ENCODE results near the gene ZNF423.

Gene ZNF423

DNA sequence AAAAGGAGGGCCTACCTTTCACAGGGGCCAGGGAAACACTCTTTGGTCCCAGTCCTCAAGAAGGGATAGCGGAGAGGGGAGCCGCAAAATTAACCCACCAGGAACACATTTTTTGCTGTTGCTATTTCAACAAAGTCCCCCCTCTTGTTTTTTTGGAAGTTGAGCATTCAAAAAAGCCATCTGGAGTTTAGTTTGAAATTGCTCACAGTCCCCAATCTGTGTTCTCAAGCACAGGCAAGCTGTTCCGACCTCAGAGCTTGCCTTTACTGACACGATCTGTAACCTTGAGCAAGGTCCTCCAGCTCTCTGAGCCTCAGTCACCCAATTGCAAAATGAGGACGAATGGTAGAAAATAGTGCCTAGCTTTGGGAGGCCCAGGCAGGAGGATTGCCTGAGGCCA lies 131.1 kb downstream of the ZNF423 start:
- no peaks in the 10 kb centered on the region for H3K4me1 ChIP-seq (ENCODE audit: control insufficient read depth, insufficient read depth, low read length)
- no peaks in the 10 kb centered on the region for H3K9me3 ChIP-seq (ENCODE audit: control insufficient read depth, insufficient read depth, low read length)
- H3K36me3 ChIP-seq (ENCODE audit: control insufficient read depth, insufficient read depth, low read length): peaks cover under 1% of the 10 kb centered on the region
- H3K9ac ChIP-seq (ENCODE audit: low read depth, low read length): no peak overlapping the region
- H3K27me3 ChIP-seq (ENCODE audit: control insufficient read depth, insufficient read depth, low read length): no peaks in the 10 kb centered on the region
- no peak overlapping the region for H3K4me3 ChIP-seq (ENCODE audit: low read depth, low read length)

DNA sequence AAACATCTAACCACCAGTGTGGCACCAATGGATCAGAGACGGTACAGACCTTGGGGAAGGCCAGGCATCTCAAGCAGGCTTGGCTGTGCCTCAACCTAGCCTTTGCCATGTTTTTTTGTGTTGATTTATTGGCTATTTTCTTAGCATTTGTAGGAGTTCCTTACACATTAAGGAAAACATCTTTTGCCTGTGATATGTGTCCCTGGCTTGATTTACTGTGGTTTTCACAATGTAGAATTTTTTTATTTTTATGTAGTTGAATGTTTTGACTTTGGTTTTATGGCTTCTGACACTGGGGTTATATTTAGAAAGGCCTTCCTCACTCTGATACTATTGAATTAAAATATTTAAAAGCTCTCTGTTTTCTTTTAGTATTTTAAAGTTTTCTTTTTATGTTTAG lies 132.6 kb downstream of the ZNF423 start:
- no peaks in the 10 kb centered on the region for H3K36me3 ChIP-seq (ENCODE audit: control insufficient read depth, insufficient read depth, low read length)
- no peaks in the 10 kb centered on the region for H3K27me3 ChIP-seq (ENCODE audit: control insufficient read depth, insufficient read depth, low read length)
- no peak overlapping the region for H3K9ac ChIP-seq (ENCODE audit: low read depth, low read length)

DNA sequence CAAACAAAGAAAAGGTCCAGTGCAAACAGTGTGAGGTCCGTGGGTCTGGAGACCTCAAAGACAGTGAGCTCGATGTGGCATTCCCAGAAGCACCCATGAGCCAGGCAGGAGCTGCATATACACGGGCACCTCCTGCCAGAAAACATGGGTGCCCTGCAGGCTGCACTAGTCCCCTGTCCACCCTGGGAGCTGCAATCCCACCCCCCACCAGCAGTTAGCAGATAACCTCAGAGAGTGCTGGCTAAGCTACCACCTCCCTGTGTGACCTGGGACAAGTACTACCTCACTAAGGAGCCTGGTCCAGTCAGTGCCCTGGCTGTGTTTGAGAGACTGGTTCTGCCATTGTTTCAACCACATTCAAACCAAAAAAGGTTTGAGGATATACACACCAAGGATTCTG lies 135.7 kb downstream of the ZNF423 start:
- no peaks in the 10 kb centered on the region for H3K4me1 ChIP-seq (ENCODE audit: control insufficient read depth, insufficient read depth, low read length)
- peaks cover 2% of the 10 kb centered on the region for H3K36me3 ChIP-seq (ENCODE audit: control insufficient read depth, insufficient read depth, low read length)
- no peaks in the 10 kb centered on the region for H3K27me3 ChIP-seq (ENCODE audit: control insufficient read depth, insufficient read depth, low read length)
- no peak overlapping the region for H3K4me3 ChIP-seq (ENCODE audit: low read depth, low read length)
- H3K9me3 ChIP-seq (ENCODE audit: control insufficient read depth, insufficient read depth, low read length): no peaks in the 10 kb centered on the region
- no peak overlapping the region for H3K9ac ChIP-seq (ENCODE audit: low read depth, low read length)

More for the DNA sequence above, 132.6 kb downstream of the ZNF423 start:
- no peaks in the 10 kb centered on the region for H3K9me3 ChIP-seq (ENCODE audit: control insufficient read depth, insufficient read depth, low read length)
- no peaks in the 10 kb centered on the region for H3K4me1 ChIP-seq (ENCODE audit: control insufficient read depth, insufficient read depth, low read length)
- H3K4me3 ChIP-seq (ENCODE audit: low read depth, low read length): no peak overlapping the region

DNA sequence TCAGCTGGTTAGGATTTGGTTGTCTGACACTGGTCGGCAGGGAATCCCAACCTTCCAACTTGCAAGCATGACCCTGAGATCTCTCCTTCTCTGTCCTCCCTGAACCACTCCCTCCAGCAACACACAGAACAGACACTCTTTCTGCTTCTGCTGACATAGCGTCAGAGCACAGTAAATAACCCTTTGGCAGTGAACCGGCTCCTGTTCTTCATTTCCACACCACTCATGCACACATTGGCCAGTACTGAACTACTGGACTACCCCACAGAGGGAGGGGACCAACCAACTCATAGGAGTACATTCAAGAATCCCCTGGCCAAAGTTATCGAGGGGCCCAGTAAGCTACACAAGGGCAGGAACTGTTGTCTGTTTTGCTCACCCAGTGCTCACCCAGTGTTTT lies 138.2 kb downstream of the ZNF423 start:
- Histone ChIP-seq H3K4me3 (ENCODE audit: low read depth, low read length) (no peak overlapping the region), H3K36me3 (ENCODE audit: control insufficient read depth, insufficient read depth, low read length) (peaks cover 2% of the 10 kb centered on the region), H3K27me3 (ENCODE audit: control insufficient read depth, insufficient read depth, low read length) (no peaks in the 10 kb centered on the region), H3K9me3 (ENCODE audit: control insufficient read depth, insufficient read depth, low read length) (no peaks in the 10 kb centered on the region), H3K4me1 (ENCODE audit: control insufficient read depth, insufficient read depth, low read length) (no peaks in the 10 kb centered on the region), H3K9ac (ENCODE audit: low read depth, low read length) (no peak overlapping the region)

DNA sequence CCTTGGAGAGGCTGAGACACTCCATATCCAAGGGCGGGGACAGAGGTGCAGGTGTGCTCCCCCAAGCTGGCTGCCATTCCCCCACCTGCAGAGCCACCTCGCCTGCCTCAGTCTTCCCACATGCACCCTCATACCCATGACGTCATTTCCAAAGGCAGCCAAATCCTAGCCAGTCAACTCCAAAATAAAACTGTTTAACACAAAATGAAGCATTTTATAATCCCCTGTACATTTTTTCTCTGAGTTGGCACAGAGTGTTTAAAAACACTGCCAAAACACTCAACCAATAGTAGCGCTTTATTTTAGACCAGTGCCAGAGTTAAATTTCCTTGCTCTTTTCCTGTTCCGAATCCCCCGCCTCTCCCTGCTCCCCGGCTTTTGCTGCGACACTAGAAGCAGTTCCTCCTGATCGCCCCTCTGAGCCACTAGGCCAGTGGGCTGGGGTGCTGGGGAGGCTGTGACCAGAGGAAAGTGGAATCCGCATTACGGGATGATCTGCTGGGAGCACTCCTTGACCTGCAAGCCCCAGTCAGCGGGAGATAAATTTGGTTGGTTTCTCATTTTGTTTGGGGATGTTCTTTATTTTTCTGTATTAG lies 139.5 kb downstream of the ZNF423 start:
- Histone ChIP-seq H3K4me3 (ENCODE audit: low read depth, low read length) (no peak overlapping the region), H3K9ac (ENCODE audit: low read depth, low read length) (no peak overlapping the region), H3K4me1 (ENCODE audit: control insufficient read depth, insufficient read depth, low read length) (no peaks in the 10 kb centered on the region), H3K27me3 (ENCODE audit: control insufficient read depth, insufficient read depth, low read length) (no peaks in the 10 kb centered on the region), H3K36me3 (ENCODE audit: control insufficient read depth, insufficient read depth, low read length) (peaks cover 2% of the 10 kb centered on the region), H3K9me3 (ENCODE audit: control insufficient read depth, insufficient read depth, low read length) (no peaks in the 10 kb centered on the region)

DNA sequence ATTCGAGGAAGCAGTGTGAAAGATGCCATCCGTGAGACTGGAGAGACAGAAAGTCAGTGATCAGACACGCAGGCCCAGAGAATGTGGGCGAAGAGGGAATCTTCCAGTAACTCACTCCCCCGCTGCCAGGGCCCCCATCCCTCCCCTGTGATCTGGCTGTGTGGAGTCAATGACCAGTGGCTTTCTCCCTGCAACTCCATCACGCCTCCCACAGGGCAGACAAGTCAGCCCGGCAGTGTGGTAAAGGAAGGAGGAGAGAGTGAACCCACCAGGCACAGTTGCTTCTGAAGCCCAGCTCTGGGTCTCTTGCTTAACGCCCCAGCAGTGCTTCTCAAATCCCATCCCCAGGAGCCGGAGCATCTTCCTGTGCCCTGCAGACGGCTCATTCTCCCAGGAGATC lies 142.1 kb downstream of the ZNF423 start:
- Histone ChIP-seq H3K9me3 (ENCODE audit: control insufficient read depth, insufficient read depth, low read length) (no peaks in the 10 kb centered on the region), H3K36me3 (ENCODE audit: control insufficient read depth, insufficient read depth, low read length) (peaks cover 2% of the 10 kb centered on the region), H3K9ac (ENCODE audit: low read depth, low read length) (no peak overlapping the region), H3K4me1 (ENCODE audit: control insufficient read depth, insufficient read depth, low read length) (no peaks in the 10 kb centered on the region), H3K4me3 (ENCODE audit: low read depth, low read length) (no peak overlapping the region), H3K27me3 (ENCODE audit: control insufficient read depth, insufficient read depth, low read length) (no peaks in the 10 kb centered on the region)

DNA sequence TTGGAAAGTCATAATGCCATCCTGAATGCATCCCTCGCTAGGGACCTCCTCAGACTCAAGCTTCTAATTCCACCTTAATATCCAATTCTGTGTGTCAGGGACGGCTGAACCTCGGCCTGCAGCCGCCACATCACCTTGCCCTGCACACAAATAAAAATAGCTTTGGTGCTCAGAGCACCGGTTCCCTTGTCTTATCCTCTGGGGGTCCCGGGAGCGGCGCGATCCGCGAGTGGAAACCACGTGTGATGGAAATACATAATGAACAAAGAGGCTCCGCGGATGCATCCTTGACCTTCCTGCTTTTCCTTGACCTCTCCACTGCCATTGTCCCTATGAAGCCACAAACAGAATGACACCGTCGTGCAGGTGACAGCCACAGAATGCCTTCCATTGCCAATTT lies 143.4 kb downstream of the ZNF423 start:
- H3K9ac ChIP-seq (ENCODE audit: low read depth, low read length): no peak overlapping the region
- no peak overlapping the region for H3K4me3 ChIP-seq (ENCODE audit: low read depth, low read length)
- H3K36me3 ChIP-seq (ENCODE audit: control insufficient read depth, insufficient read depth, low read length): peaks cover 2% of the 10 kb centered on the region
- no peaks in the 10 kb centered on the region for H3K4me1 ChIP-seq (ENCODE audit: control insufficient read depth, insufficient read depth, low read length)
- no peaks in the 10 kb centered on the region for H3K9me3 ChIP-seq (ENCODE audit: control insufficient read depth, insufficient read depth, low read length)
- H3K27me3 ChIP-seq (ENCODE audit: control insufficient read depth, insufficient read depth, low read length): no peaks in the 10 kb centered on the region

DNA sequence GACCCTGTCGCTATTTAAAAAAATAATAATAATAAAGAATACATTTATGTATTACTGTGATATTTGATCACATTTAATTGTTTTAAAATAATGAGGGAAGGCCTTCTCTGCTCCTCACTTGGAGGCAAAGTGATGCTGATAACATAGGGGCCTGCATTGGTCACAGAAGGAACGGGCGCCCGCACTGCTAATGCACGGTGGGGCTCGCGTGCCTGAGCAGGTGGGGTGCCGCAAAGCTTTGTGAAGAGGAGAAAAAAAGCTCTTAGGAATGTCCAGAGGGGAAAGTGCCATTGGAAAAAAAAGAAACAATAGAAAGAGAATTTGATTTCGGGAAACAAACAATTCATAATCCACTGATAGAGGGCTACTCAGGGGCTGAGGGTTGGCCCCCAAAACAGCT lies 143.8 kb downstream of the ZNF423 start:
- H3K36me3 ChIP-seq (ENCODE audit: control insufficient read depth, insufficient read depth, low read length): peaks cover 2% of the 10 kb centered on the region
- no peak overlapping the region for H3K9ac ChIP-seq (ENCODE audit: low read depth, low read length)
- H3K9me3 ChIP-seq (ENCODE audit: control insufficient read depth, insufficient read depth, low read length): no peaks in the 10 kb centered on the region
- no peaks in the 10 kb centered on the region for H3K27me3 ChIP-seq (ENCODE audit: control insufficient read depth, insufficient read depth, low read length)
- no peak overlapping the region for H3K4me3 ChIP-seq (ENCODE audit: low read depth, low read length)
- H3K4me1 ChIP-seq (ENCODE audit: control insufficient read depth, insufficient read depth, low read length): no peaks in the 10 kb centered on the region

DNA sequence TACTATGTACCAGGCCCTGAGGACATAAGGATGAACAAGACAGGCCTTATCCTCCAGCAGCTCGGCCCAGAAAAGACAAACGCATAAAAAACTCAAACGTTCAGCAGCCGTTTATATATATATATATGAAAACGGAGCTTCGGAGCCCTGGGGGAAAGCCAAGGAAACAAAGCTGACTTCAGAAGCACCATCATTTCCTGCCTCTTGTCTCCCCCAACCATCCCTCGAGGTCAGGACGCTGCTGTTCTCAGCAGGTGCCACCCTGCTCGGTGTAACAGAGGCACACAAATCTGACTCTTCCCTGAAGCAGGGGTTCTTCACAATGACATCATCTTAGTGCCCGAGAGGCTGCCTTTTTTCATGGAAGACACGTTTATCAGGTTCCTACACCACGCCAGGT lies 146.9 kb downstream of the ZNF423 start:
- peaks cover 6% of the 10 kb centered on the region for H3K4me1 ChIP-seq (ENCODE audit: control insufficient read depth, insufficient read depth, low read length)

DNA sequence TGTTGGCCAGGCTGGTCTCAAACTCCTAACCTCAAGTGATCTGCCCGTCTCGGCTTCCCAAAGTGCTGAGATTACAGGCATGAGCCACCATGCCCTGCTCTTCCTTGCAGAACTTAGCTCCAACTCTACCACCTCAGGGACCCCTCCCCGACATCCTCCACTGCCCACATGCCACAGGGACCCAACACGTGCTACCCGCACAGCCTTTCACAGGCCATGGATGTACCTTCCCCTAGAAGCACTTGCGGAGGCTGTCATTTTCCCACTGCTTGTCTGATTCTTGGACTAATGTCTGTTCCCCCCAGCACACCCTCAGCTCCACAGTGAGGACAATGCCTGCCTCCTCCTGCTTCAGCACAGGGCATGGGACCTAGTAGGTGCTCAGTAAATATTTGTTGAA lies 147.4 kb downstream of the ZNF423 start:
- H3K9me3 ChIP-seq (ENCODE audit: control insufficient read depth, insufficient read depth, low read length): no peaks in the 10 kb centered on the region
- H3K9ac ChIP-seq (ENCODE audit: low read depth, low read length): no peak overlapping the region
- no peaks in the 10 kb centered on the region for H3K36me3 ChIP-seq (ENCODE audit: control insufficient read depth, insufficient read depth, low read length)
- no peak overlapping the region for H3K4me3 ChIP-seq (ENCODE audit: low read depth, low read length)
- H3K4me1 ChIP-seq (ENCODE audit: control insufficient read depth, insufficient read depth, low read length): peaks cover 12% of the 10 kb centered on the region
- H3K27me3 ChIP-seq (ENCODE audit: control insufficient read depth, insufficient read depth, low read length): no peaks in the 10 kb centered on the region

More for the DNA sequence above, 146.9 kb downstream of the ZNF423 start:
- Histone ChIP-seq H3K9me3 (ENCODE audit: control insufficient read depth, insufficient read depth, low read length) (no peaks in the 10 kb centered on the region), H3K9ac (ENCODE audit: low read depth, low read length) (no peak overlapping the region), H3K27me3 (ENCODE audit: control insufficient read depth, insufficient read depth, low read length) (no peaks in the 10 kb centered on the region), H3K4me3 (ENCODE audit: low read depth, low read length) (no peak overlapping the region), H3K36me3 (ENCODE audit: control insufficient read depth, insufficient read depth, low read length) (no peaks in the 10 kb centered on the region)

DNA sequence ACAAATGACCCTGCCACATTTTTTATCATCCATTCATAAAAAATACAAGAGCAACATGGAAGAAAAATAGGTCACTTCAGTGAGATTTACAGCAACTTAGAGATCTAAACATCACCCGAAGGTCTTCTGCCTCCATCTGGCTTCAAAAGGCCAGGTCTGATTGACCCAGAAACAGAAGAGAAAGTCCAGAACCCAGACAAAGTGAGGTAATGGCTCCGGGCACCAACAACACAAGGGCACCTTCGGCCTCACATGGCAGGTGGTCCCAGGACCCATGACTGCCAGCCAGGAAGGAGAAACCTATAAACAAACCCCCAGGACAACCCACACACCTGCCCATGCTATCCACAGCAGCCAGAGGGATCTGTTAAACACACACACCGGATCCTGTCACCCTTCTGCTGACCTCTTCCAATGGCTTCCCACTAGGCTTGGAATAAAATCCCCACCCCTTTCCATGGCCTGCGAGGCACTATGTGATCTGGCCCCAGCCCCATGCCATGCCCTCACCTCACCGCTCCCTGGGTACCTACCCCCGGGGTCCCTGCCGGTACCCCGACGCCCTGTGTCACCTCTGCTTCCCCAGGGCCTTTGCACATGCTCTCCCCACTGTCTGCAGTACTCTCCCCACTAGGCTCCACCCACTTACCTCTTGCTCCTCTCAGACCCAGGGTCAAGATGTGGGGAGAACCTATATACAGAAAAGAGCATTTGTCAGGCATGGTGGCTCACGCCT lies 149.1 kb downstream of the ZNF423 start:
- Histone ChIP-seq H3K9ac (ENCODE audit: low read depth, low read length) (no peak overlapping the region), H3K27me3 (ENCODE audit: control insufficient read depth, insufficient read depth, low read length) (no peaks in the 10 kb centered on the region), H3K9me3 (ENCODE audit: control insufficient read depth, insufficient read depth, low read length) (no peaks in the 10 kb centered on the region)

DNA sequence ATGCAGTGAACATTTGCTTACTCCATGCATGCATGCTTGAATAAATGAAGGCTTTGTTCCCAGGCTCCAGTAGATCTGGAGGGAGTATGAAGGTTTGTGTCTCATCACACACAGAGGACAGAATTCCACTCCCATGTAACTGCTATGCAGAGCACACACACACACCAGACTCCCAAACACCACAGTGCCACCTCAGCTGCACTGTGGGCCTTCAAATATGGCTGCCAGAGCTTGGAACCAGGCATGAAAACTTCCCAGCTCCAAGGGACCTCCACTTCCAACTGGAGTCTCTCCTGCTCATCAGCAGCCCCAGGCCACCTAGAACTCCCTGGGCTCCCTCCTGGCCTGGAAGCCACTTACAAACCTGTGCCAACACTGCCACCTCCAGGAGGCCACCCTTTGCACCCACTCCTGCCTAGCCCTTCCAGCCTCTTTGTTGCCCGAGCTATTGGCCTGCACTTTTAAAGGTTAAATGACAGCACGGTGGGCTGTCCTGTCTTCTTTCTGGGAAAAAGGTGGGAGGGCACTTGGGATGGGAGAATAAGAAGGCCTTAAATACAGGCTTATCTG lies 151.2 kb downstream of the ZNF423 start:
- H3K9me3 ChIP-seq (ENCODE audit: control insufficient read depth, insufficient read depth, low read length): no peaks in the 10 kb centered on the region
- no peaks in the 10 kb centered on the region for H3K27me3 ChIP-seq (ENCODE audit: control insufficient read depth, insufficient read depth, low read length)
- no peaks in the 10 kb centered on the region for H3K36me3 ChIP-seq (ENCODE audit: control insufficient read depth, insufficient read depth, low read length)
- H3K4me1 ChIP-seq (ENCODE audit: control insufficient read depth, insufficient read depth, low read length): peaks cover 35% of the 10 kb centered on the region
- peak overlapping the region; percentile 37 for H3K9ac ChIP-seq (ENCODE audit: low read depth, low read length)
- no peak overlapping the region for H3K4me3 ChIP-seq (ENCODE audit: low read depth, low read length)

More for the DNA sequence above, 149.1 kb downstream of the ZNF423 start:
- Histone ChIP-seq H3K4me1 (ENCODE audit: control insufficient read depth, insufficient read depth, low read length) (peaks cover 21% of the 10 kb centered on the region), H3K4me3 (ENCODE audit: low read depth, low read length) (no peak overlapping the region), H3K36me3 (ENCODE audit: control insufficient read depth, insufficient read depth, low read length) (no peaks in the 10 kb centered on the region)
